Cerebellar nuclear complex (tissue), 1 donor: ENCODE measurements around the gene RAB8A.

Experiments
- DNase-seq, 2 experiments: peaks; one replicate each; lab custom pipeline; 2025; lab: John Stamatoyannopoulos, UW

The RAB8A gene

DNA sequence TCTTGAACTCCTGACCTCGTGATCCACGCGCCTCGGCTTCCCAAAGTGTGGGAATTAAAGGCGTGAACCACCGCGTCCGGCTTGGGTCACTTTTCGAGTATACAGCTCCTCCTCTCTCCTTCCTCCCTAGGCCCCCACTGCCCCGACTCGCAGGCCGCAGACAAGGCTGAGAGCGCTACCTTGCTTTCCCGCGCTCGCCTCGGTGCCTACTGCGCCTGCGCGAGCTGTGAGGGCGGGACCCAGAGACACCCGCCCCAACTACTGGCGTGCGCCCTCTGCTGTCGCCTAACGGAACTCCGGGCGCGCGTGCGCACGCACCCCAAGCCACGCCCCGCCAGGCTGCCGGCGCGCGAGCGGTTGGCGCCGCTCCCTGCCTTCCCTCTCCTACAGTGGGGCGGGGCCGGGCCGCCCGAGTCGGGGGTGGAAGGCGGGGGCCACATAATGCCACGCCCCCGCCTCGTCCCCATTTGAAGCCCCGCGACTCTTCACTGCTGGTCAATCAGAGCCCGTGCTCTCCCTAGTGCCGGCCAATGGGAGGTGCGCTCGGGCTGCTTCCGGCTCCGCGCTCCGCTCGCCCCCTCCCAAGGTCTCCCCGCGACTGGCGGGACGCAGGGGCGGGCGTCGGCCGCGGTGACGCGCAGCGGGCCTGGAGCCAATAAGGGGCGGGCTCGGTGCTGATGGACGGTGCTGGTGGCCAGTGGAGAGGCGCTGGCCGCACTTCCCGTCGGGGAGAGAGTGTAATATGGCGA is at the start of gene RAB8A:
Gene RAB8A, plus strand, starts transcription at position 730 of the 749 bp plus-strand sequence. Its CDS starts 13 bp downstream, at position 743.
- DNase-seq = peak; percentile 96 to 97

DNA sequence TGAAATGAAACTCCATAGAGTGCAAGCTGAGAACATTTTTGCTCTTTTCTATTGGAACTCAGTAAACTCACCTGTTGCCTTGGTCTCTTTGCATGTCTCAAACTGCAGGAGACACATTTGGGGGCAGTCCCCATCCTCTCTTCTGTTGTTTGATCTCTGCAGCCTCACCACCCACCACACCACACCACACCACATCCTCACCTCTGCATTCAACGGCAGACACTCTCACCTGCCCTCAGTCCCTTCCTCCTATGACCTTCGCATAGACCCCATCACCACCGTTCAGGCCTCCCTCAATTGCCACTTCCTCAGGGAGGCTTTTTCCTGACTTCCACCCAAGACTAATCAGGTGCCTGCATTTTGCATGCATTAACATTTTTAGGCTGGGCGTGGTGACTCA is 49.7 kb upstream of the RAB8A start:
- no peak for DNase-seq

DNA sequence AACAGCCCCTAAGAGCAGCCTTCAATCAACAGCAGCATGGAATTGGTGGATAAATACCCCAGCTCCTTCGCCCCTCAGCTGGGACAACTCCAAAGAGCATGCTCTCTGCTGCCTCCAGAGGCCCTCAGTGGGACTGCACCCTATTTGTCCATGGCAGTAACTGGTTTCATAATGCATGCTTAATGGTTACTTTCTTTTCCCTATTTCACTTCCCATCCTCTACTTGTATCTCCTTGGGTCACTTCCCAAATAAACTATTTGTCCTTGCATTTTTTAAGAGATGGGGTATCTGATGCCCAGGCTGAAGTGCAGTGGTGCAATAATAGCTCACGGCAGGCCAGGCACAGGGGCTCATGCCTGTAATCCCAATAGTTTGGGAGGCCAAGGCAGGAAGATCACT is 48.9 kb upstream of the RAB8A start:
- DNase-seq = no peak

DNA sequence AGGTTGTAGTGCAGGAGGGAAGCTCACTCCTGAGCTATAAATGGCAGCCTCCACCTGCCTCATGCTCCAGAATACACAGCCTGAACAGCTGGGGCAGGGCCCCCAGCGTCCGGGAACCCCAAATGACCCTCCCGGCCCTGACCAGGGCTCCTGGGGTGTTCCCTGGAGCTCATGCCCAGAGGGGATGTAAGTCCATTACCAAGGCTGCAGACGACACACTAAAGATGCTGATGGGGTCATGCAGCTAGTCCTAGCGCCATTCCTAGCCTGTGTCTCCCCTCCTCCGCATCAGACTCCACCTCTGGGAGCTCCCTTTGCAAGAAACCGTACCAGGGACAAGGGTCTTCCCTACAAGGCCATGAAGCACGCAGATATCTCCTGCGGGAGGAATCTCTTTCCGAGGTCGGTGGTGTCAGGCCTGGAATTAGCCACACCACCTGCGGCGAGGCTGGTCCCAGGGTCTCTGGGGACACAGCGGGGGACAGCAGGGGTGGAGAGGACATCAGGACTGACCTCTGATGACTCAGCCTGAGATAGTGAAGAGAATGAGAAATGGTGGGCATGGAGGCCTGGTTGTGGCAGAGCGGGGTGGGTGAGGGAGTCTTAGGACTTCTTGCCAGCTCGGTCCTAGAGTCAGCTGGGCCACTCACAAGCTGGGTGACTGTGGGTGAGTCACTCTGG is 47.3 kb upstream of the RAB8A start:
- no peak for DNase-seq

DNA sequence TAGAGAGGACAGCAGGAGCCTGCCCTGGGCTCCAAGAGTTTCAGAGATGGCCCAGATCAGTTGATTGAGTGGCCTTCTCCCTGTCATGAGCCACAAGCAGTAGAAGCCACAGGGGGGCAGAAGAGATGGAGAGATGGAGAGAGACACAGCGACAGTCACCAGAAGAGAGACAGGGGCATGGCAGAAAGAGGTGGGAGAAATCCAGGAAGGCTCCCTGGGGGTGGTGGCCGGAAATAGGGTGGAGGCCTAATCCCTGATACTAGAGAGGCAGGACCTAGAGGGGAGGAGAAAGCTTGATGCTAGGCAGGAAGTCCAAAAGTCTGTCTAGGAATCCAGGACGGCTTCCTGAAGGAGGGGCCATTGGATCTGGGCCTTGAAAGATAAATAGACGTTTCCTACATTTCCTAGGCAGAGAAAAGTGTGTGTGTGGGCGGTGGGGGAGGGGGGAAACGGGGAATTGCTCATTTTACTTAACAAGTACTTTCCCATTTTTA is 45.0 kb upstream of the RAB8A start:
- DNase-seq = no peak

DNA sequence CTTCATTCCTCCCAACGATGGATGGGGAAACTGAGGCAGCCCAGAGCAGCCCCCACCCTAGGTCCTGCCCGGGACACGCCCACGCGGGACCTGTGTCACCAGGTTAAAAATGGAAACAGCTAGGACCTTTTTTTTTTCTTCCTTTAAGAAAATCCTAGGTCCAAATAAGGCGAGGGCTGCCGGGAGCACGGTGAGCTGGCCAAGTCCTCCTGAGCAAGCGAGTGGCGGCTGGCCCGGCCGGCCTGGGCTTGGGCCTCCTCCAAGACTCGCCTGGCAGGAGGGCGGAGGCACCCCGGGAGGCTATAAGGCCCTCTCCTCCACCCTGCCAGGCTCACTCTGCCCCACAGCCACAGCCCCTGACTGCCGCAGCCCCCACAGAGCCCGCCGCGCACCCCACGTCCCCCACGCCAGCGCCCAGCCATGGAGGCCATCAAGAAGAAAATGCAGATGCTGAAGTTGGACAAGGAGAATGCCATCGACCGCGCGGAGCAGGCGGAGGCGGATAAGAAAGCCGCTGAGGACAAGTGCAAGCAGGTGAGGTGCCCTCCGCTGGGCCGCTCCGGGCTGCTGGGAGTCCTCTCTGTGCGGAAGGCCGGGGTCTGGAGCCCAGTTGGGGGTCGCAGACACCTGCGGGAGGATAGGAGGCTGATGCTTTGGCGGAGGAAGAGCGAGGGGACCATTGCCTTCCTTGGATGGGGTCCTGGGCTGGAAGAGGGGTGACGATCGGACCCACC is 44.3 kb upstream of the RAB8A start:
- DNase-seq = peak in 1 of 2 experiments; percentile 24

DNA sequence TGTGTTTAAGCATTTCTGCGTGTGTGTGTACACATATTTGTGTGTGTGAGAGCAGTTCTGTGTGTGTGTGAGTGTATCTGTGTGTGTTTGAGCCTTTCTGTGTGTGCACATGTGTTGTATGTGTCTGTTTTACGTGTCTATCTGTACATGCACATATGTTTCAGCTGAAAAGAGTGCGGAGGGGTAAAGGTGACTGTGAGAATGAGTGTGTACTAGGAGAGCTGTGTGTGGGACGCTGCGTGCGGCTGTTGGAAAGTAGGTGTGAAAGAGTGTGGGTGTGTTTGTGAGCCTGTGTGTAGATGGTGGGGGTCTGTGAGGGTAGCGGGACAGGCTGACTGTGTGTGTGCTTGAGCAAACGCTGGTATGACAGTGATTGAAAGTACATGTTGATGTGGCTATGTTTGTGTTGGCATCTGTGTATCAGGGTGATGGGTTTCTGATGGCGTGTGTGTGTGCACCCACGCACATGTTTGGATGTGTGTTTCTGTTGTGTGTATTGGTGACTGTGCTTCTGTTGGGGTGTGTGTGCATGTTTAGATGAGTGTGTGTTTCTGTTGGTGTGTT is 42.9 kb upstream of the RAB8A start:
- DNase-seq = no peak

DNA sequence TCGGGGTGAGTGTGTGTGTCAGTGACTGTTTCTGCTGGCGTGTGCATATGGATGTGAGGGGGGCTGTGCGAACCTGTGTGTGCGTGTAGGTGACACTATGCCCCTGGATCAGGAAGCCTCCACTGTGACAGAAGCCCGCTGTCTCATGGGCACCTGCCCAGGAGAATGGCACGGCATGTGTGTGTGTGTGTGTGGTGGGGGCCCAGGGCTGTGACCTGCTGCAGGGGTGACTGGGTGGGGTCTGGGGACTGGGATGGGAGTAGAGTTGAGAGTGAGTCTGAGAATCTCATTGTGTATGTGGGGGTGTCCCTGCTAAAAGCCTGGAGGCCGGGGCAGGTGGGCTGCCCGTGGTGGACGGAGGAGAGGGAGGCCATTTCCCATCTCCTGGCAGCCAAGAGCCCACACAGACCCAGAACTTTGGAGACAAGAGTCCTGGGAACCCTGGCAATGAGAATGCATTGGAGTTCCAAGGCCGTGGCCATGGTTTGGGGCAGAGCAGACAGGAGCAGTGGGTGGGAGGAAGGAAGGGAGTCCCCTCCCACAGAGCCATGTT is 41.8 kb upstream of the RAB8A start:
- no peak for DNase-seq

DNA sequence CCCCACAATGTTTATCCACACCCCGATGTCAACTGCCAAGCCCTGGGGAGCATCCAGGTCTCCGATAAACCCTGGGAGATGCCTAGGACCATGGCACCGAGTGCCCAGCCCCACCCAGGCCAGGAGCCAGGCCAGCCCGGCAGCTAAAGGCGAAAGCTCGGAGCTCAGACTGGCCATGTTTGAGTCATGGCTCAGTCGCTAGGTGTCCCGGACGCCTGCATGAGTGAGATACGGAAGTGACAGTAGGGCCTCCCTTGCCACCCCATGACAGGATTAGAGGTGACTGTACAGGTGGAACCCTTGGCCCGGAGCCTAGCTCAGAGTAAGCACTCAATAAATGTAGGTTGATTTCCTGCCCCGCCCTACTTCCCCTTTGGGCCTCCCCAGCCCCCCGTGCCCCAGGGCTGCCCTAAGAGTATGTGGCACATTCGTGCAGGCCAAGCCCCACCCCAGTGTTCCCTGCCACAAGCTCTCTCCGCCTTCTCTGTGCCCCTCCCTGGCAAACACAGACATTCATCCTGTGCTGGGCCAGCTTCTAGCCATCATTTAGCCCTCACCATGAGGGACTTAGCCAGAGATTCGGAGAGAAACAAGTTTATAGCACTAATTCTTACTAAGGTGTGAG is 41.2 kb upstream of the RAB8A start:
- DNase-seq = peak in 1 of 2 experiments; percentile 49

DNA sequence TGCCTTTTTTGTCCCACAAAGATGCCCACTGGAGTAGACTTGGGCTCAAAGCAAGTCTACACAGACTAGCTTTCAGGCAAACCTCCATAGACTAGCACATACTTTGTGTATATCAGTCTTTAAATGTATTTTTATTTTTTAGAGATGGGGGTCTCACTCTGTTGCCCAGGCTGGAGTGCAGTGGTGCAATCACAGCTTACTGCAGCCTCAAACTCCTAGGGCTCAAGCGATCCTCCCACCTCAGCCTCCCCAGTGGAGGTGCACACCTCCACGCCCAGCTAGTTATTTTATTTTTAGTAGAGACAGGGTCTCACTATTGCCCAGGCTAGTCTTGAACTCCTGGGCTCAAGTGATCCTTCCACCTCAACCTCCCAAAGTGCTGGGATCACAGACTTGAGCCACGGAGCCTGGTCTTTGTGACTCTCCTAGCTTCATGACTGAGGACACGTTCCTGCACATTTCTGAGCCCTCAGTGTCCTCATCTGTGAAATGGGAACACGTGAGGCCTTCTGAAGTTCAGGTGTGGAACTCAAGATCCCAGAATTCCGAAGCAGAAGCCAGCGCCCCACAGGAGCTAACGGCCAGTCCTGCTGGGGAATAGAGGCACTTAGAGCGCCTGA is 40.5 kb upstream of the RAB8A start:
- no peak for DNase-seq

DNA sequence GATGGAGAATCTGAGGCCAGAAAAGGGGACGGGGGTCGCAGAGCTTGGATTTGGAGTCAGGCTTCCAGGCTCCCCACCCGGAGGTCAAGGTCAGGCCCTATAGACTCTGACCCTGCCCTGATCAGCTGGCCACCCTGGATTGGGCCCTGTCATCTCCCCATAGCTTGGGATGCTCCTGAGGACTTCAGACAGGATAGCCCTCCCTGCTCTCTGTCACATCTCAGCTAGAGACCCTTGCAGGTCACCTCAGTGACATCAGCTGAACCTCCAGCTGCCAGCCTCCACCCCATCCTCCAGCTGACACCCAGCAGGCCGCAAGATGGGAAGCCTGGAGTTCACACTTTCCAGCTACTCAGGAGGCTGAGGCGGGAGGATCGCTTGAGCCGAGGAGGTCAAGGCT is 38.2 kb upstream of the RAB8A start:
- DNase-seq = no peak

DNA sequence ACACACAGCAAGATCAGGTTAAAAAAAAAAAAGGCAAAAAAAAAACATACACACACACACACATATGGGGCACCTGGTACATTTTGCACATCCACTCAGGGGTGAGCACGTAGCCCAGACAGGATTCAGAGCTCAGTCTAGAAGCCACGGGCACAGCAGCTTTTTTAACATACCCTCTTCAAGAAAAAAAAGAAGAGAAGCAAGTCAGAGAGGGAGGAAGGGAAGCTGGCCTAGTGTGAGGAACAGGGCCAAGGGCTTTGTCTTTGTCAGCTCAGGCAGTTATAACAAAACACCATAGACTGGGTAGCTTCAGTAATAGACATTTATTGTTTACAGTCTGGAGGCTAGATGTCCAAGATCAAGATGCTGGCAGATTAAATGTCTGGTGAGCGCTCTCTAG is 37.7 kb upstream of the RAB8A start:
- no peak for DNase-seq

DNA sequence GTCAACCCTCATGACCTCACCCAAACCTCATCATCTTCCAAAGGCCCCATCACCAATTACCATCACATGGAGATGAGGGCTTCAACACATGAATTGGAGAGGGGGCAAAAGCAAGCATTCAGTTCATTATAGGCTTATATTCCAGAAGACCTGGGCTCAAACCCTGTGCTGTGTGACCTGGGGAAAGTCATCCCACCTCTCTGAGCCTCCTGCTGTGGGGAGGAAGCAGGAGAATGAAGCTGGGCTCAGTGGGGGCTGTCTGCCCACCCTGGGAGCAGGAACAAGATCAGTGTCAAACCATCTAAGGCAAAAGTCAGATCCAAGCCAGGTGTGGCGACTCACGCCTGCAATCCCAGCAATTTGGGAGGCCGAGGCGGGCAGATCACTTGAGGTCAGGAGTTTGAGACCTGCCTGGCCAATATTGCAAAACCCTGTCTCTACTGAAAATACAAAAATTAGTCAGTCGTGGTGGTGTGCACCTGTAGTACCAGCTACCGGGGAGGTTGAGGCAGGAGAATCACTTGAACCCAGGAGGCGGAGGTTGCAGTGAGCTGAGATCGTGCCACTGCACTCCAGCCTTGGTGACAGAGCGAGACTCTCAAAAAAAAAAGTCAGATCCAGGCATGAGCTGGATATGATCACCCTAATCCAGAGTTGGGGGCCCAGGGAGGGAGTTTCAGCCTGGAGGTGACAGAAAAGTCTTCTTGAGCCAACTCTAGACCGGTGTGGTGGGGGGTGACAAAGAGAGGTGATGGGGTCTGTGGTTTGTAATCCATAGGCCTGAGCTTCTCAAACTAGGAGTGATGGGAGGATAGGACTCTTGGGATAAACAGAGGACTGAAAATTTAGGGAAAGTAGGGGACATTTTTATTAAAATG is 37.0 kb upstream of the RAB8A start:
- no peak for DNase-seq

DNA sequence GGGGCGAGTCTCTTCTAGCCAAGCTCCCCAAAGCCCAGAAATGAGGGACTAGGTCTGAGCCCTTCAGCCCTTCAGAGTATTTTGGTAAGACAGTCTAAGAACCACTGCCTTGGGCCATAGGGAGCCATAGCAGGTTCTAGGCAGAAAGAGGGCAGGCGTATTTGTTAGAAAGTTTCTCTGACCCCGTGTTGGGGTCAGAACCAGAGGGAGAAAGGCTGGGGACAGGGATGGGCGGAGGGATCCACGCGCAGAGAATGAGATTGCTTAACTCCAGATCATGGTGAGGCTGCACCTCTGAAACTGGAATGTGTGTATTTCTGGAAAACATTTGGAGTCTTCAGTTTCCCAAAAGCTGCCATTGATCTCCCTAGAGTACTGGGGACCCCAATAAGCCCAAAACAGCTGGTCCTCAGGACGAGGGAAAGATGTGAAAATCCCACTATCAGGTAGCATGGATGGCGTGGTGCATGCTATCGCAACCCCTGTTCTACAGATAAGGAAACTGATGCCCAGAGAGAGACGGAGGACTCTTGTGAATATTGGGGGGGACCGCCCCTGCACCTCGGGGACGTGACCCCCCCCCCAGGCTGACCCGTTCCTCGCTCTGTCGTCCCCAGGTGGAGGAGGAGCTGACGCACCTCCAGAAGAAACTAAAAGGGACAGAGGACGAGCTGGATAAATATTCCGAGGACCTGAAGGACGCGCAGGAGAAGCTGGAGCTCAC is 36.1 kb upstream of the RAB8A start:
- no peak for DNase-seq

DNA sequence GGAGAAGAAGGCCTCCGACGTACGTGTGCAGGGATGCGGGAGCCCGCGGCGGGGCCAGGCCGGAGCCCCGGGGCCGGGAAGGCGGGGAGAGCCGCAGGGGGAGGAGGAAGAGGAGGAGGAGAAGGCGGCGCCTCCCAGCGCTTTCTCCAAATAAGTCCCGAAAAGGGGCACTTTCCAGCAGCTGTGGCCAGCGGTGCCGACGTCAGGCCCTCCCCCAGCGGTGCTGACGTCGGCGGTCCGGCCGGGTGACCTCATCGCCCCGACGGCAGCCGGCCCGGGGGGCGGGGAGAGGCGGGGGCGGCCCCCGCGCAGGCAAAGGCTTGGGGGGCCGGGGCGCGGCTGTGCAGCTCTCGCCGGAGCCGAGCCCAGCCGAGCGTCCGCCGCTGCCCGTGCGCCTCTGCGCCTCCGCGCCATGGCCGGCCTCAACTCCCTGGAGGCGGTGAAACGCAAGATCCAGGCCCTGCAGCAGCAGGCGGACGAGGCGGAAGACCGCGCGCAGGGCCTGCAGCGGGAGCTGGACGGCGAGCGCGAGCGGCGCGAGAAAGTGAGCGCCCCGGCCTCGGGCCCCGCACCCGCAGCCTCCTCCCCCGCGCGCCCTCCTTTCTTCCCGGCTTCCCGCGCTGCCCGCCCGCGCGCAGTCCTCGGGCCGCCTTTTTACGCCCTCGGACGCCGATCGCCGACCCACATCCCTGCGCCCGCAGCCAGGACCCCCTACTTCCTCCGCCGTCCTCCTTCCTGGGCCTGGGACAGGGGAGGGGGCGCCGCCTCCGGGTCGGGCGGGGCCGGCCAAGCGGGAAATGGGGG is 35.3 kb upstream of the RAB8A start, which contains the start of gene TPM4:
Gene TPM4, plus strand, starts transcription at position 342 of the 804 bp plus-strand sequence. Its CDS starts 71 bp downstream, at position 413.
- DNase-seq = peak in 1 of 2 experiments; percentile 20

DNA sequence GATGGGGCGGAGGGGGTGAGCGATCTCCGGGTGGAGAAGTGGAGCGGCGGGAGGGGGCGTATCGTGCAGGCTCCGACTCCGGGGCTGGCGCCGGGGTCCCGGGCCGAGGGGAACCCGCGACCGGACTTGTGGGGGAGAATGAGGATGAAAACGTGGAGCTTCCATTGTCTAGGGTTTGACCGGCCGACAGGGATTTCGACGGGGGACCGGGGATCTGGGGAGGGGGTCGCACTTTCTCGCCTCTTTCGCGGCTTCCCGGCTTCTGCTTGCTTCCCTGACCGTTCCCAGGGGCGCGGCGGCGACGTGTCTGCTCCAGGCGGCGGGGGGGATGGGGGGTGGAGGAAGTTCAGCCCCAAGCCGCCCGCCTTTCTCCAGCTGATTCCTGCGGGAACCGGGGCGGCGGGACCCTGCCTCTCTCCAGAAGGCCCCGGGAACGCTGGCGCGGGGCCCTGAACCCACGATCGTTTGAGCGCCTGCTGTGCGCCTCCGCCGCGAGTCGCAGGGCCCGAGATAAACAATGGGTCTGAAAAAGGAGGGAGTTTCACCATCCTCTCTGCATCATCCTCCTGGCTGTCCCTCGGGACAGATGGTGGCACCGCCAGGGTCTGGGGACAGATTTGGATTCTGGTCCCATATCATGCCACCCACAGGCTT is 34.6 kb upstream of the RAB8A start:
- DNase-seq = peak in 1 of 2 experiments; percentile 18

DNA sequence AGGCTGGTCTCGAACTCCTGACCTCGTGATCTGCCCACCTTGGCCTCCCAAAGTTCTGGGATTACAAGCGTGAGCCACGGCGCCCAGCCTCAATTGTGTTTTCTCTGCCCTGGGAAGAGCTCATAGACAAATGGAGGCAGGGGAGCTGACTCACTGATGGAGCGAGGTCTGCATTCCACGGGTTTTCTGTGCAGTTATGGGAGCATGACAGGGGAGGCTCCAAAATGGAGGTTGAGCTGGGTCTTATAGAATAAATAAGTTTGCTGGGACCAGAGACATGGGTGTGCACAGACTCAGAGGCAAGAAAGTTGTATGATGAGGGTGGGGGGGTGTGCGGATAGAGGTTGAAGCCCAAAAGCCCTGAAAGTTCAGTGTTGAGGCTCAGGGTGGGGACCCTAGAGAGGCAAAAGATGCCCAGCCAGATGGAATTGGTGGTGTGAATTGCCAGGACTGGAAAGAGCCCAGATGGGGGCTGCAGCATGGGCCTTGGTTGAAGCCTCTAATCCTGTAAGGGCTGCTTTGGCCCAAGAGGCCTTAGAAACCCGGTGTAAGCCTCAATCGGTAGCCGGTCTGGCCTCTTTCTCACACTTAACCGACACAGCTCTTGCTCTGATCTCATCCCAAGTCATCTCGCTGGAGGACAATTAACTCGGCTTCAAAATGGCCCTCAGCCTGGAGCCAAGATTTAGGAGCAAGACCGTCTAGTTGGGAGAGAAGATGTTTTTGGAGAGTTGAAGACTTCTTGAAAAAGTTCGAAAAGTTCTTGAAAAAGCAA is 33.5 kb upstream of the RAB8A start:
- DNase-seq = no peak
